ENCODE measurements around the gene CAMTA1.

CAMTA1 gene

DNA sequence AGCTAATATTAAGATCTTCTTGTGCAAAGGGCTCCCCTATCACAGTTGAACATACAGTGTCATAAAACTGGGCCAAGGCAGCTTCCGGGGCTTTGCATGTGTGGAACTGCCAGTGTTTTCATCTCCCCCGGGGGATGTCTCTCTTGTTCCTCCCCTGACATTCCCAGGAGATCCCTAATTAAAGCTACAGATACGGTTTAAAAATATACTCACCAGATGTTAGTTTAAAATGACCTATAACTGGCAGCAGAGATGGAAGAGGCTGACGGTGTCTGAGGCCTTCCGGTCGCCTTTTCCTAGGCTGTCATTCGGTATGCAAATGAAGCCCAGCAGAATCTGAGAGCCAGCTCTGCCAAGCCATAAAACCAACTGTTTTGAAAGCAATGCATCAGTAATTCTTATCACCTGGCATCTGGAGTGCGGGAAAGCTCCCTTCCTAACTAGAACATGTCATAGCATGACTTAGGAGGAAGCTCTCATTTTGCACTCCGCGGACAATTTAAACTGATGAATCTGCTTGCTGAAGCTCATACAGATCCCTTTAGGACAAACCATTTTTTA, 549.3 kb downstream of the CAMTA1 start:
- H3K4me3 ChIP-seq (ENCODE audit: low read depth, low read length) = no peak overlapping the region
- no peak for DNase-seq (ENCODE audit: low read depth)
- TF ChIP-seq, protein P1, sequence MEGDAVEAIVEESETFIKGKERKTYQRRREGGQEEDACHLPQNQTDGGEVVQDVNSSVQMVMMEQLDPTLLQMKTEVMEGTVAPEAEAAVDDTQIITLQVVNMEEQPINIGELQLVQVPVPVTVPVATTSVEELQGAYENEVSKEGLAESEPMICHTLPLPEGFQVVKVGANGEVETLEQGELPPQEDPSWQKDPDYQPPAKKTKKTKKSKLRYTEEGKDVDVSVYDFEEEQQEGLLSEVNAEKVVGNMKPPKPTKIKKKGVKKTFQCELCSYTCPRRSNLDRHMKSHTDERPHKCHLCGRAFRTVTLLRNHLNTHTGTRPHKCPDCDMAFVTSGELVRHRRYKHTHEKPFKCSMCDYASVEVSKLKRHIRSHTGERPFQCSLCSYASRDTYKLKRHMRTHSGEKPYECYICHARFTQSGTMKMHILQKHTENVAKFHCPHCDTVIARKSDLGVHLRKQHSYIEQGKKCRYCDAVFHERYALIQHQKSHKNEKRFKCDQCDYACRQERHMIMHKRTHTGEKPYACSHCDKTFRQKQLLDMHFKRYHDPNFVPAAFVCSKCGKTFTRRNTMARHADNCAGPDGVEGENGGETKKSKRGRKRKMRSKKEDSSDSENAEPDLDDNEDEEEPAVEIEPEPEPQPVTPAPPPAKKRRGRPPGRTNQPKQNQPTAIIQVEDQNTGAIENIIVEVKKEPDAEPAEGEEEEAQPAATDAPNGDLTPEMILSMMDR (IDR thresholded peaks at IDR 0.05; ENCODE audit: control insufficient read depth, extremely low read depth, insufficient read depth) = no peak

GRCh38 chr1:7335224-7335879, 550.1 kb downstream of the CAMTA1 start:
- no peak for DNase-seq (ENCODE audit: low read depth)
- TF ChIP-seq, protein P1 (IDR thresholded peaks at IDR 0.05; ENCODE audit: control insufficient read depth, extremely low read depth, insufficient read depth) = no peak
- no peak overlapping the region for H3K4me3 ChIP-seq (ENCODE audit: low read depth, low read length)

DNA sequence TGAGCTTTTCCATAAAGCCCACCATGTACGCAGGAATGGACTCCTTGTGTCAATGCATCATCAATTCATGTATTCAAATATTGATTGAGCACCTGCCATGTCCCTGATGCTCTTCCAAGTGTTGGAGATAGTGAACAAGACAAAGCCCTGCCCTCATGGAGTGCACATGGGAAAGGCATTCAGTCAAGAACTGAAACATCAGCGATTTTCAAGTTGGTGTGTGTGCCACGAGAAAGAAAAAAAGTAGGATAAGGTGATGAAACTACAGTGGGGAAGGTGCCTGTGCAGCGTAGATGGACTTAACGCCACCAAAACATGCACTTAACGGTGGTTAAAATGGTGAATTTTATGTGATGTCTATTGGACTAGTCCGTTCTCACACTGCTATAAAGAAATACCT, 553.2 kb downstream of the CAMTA1 start:
- H3K4me3 ChIP-seq (ENCODE audit: low read depth, low read length) = no peak overlapping the region
- TF ChIP-seq, protein P1 (IDR thresholded peaks at IDR 0.05; ENCODE audit: control insufficient read depth, extremely low read depth, insufficient read depth) = no peak
- no peak for DNase-seq (ENCODE audit: low read depth)

DNA sequence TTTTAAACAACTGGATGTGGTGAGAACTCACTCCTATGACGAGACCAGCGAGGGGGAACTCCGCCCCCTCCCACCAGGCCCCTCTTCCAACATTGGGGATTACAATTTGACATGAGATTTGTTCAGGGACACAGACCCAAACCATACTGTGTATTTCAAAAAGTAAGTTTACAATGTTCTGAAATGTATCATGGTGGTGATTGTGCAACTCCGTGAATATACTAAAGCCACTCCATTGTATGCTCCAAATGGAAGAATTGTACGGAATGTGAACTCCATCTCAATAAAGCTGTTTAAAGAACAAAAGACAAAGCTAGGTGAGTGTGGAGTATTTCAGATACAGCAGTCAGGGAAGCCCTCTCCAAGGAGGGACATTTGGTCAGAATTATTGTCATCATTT, 553.8 kb downstream of the CAMTA1 start:
- TF ChIP-seq, protein P1 (IDR thresholded peaks at IDR 0.05; ENCODE audit: control insufficient read depth, extremely low read depth, insufficient read depth) = no peak
- H3K4me3 ChIP-seq (ENCODE audit: low read depth, low read length) = no peak overlapping the region
- no peak for DNase-seq (ENCODE audit: low read depth)

- TF ChIP-seq, protein P1 (IDR thresholded peaks at IDR 0.05; ENCODE audit: control insufficient read depth, extremely low read depth, insufficient read depth) = no peak
- DNase-seq (ENCODE audit: low read depth) = peak; percentile 95
- no peak overlapping the region for H3K4me3 ChIP-seq (ENCODE audit: low read depth, low read length)
Observed at GRCh38 chr1:7339953-7340352, 554.7 kb downstream of the CAMTA1 start.

DNA sequence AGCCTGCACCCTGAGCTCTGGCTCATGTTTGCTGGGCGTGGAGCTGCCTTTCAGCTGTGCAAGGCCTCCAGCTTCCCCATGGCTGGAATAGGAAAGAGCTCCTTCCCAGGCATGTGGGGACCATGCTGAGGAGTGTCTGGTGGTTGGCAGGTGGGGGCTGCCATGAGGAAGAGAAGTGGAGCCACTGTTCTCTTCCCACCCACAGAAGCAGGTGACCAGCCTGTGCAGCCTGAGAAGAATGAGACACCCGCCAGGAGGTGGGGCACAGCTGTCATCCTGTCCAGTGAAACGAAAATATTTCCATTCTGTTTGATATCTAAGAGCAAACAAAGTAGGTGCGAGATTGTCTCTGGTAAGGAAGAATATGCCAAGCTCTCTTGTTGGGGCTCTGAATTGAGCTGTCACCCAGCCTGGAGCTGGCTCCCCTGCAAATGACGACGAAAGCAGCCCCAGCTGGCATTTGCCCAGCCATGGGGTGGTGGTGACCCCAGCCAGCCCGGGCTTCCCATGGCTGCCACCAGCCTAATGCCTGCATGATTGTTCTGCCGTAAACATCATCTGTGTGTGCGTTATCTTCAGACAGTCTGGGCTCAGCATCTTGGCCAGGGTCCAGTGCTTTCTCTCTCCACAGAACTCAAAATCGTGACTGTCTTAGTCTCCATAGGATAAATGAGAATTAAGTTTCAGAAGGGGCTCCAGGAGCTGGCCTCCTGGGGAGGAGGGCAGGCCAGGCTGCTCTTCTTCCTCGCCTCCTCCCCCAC, 556.1 kb downstream of the CAMTA1 start:
- TF ChIP-seq, protein P1 (IDR thresholded peaks at IDR 0.05; ENCODE audit: control insufficient read depth, extremely low read depth, insufficient read depth) = no peak
- no peak for DNase-seq (ENCODE audit: low read depth)
- no peak overlapping the region for H3K4me3 ChIP-seq (ENCODE audit: low read depth, low read length)
